NAMALWA (cell line): ENCODE results near the gene LATS2.
A peak's percentile ranks its signal among the peaks of the same experiment; 100 is the strongest.

Experiments
- DNase-seq: peaks from one replicate; pipeline ENCODE4 v3.0.0-alpha.2; 2015; ENCODE audit warnings: low spot score

Gene LATS2

DNA sequence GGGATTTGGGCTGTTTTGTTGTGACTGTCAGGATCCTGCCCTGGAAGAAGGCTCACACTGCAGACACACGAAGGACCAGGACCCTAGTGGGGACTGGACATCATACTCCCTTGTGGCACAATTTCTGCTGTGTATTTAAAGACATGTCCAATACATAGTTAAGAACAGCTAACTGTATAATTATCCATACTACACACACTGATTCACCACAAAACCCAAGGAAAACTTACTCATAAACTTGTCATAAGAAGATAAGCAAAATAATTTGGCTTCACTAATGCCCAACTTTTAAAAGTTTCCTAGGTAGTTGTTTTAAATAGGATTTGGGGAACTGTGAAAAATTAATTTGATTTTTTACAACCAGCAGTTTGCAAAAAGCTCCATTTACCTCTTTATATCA, 46.1 kb downstream of the LATS2 start:
- no peak for DNase-seq

DNA sequence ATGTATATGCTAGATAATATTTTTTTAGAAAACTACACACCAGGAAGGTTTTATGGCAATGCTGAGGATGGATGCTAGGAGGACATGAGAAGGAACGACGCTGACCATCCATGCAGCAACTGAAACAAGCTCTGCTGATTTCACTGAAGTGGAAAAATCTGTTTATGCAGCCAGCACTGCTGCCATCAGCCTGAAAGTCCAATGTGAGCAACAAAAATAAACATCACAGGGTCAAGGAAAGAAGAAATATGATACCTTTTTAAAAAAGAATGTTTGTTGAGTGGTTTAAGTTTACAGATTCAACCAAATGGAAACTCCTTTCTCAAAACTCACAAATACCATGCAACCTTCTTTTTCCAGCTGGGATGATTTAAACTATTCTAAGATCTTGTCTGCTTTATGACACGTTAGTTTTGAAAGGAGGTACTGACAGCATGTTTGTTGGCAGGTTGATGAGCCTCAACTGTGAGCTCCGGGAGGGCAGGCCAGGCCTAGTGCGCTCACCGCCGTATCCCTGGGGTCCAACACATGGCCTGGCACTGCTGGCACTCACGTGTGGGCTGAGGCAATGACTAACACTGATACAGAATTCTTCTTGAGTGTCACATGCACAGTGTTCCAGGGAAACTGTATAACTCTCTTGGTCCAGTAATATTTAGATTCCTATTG, 46.8 kb downstream of the LATS2 start:
- no peak for DNase-seq

DNA sequence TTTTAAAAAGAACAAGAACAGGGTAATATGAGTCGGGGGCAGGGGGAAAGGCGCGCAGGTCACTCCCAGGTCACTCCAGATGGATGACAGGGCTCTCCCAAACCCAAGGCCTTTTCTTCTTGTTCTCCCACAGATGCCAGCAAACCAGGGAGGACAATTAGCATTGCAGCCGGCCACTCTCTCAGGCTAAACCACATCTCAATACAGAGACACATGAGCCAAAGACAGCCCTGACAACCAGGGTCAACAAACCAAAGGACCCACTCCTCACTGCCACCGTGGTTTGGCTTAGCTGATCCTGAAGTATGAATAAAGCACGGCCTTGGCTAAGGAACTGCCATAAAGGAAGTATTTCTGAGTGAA, 47.3 kb downstream of the LATS2 start:
- DNase-seq: no peak

DNA sequence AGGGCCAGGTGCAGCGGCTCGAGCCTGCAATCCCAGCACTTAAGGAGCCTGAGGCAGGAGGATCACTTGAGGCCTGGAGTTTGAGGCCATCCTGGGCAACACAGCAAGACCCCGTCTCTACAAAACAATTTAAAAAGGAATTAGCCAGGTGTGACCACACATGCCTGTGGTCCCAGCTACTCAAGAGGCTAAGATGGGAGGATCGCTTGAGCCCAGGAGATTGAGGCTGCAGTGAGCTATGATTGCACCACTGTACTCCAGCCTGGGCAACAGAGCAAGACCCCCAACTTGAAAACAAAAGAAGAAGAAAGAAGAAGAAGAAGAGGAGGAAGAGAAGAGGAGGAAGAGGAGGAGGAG, 47.7 kb downstream of the LATS2 start:
- DNase-seq: no peak

DNA sequence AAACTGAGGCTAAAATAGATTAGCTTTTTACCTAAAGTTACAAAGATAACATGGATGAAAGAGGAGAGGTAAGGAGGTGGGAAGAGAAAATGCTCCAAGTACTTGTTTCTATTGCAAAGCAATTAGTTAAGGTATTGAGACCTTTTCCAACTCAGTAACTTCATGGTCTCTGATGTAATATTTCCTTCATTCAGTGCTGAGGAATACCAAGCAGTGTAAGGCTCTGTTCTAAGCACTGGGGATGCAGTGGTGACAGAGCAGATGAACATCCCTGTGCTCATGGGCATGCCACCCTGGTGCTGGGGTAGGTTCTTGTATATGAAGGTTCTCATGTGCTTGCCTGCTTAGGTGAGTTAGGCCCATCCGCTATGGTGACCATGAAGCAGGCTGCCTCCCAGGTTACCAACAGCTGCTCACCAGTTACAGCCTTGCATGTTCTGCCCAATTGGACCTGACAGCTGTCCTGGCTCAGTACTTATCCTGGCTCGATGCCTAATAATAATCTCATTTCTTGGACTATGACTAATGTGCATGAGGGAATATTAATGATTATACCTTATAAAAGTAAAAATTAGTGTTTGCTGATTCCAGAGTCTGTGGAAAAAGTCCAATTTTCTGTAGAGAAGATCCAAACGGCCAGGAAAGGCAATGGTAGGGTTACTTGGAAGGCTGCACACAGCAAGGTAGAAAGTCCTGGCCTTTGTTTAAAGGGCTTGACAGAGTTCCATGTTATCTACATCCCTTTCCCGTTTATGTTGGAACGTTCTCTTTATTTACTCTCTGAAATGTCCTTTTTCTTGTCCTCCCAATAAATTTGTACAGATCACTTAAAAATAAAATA, 48.3 kb downstream of the LATS2 start:
- DNase-seq: no peak

DNA sequence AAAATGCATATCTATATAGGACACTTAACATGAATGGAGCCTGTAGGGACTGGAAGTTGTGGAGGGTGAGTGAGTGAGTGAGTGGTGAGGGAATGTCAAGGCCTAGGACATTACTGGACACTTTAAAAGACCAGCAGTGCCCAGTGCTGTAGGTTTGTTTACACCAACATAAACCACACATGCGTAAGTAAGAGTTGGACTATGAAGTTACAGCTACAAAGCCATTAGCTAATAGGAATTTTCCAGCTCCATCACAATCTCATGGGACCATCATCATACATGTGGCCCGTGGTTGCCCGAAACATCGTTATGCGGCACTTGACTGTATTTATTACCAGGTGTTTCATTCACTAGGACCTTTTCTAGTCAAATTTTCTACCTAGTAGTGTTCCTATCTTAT, 49.2 kb downstream of the LATS2 start:
- DNase-seq: no peak

DNA sequence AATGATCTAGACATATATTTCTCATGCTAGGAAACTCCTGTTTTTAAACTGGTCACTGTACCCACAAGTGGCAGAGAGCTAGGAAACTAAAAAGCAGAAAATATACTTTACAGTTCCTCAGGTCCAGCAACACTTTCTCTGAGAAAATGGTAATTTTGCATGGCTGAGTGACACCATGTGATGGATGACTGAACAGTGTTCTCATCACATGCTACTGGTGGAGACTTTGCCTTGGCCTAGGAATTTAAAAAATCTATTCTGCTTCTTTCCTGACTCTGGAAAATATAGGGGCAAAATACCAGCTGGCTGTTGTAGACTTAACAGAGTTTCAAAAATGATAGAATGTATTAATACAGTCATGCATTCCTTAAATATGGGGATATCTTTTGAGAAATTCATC, 50.0 kb downstream of the LATS2 start:
- DNase-seq: no peak

DNA sequence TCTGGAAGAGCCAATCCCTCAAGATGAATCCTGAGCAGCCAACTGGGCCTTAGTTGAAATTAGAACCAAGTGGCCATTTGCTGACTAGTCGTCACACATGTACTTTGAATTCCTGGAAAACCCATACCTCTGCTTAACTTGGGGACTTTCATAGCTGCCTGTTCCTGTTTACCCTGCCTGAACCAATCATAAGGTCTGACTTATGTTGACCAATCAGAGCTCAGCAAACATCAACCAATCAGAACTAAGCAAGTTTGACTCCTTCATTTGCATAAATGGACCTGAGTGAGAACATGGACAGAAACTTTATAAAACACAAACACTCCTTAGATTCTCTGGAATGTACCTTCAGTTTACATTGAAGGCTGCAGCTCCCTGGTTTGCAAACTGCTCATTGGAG, 50.8 kb downstream of the LATS2 start:
- DNase-seq: peak; percentile 62

DNA sequence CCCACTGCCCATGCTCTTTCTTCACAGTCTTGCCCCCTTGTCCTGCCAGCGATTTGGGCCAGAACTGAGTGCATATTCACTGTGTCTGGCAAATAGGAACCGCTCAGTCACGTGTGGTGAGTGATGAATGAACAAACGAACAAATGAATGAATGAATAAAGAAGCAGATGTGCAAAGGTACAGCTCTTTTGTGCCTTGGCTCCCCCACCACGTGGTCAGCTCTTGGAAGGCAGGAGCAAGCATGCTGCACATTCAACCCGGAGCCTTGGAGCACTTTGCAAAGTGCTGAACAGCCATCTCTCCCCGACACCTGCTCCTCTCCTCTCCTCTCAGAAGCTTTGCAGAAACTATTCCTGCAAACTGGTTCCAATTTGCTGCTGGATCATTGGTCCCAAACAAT, 52.4 kb downstream of the LATS2 start:
- no peak for DNase-seq

DNA sequence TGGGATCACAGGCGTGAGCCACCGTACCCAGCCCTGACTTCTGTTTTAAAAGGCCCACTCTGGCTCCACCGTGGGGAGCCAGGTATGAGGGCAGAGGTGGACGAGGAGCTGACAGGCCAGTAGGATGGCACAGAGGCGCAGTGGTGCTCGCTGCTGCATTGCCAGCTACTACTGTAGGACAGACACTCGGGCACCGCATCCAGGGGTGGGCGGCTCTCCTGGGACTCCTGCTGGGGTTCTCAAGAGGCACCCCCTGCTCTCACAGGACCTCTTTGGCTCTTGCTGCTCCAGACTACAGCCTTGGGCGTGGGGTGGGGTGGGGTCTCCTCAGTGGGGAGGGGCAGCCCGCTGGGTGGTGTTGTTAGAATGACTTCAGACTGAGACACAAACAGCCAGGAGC, 53.4 kb downstream of the LATS2 start:
- no peak for DNase-seq

DNA sequence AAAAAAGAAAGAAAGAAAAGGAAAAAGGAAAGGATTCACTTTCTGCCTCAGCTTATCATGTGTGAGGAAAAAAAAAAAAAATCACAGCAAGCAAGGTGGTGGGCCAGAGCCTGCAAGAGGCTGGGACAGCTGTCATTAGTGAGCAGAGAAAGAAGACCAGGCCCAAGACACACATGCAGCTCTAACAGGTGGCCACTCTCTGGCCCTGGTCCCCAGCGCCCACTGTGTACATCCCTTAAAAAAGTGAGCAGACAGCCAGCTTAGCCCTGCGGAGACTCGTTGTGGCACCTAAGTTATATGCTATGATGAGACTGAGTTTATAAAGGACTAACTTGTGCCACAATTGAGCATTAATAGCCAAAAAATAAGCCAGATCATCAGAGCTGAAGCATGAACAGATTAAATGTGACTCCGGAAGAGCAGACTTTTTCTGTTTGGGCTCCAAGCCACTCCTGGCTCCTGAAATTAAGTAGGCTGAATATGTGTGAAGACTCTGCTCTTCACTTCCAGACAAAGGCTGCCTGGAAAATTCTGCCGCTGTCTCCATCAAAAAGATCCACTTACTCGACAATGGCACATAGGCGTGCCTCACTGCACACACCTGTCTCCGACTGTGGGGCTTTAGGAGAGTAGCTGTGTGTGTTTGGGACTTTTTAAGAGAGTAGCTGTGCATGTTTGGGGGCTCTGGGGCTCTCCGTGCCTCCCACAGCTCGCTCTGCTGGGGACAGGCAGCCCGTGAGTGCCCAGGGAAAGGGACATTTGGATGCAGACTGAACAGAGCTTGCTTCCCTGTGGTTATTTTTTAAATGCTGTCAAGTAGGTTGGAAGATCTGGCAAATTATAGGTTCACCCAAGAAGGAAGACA, 55.0 kb downstream of the LATS2 start:
- DNase-seq: no peak

DNA sequence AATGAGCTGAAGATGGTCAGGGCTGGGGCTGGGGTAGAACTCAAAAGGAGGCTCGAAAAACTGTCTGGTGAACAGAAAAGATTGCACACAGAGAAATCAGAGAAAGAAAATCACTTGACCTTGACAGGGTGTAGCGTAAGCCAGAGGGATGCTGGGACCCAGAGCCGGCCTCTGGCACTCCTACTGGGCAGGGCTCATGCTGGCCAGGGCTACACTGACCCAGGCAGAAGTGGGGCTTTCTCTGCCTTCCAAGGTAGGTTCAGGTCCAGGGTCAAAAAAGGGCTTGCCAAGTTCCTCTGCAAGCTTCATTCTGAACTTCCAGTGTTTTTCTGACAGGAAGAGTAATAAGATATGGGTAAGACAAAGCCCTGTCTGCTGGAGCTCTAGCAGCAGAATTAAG, 56.2 kb downstream of the LATS2 start:
- no peak for DNase-seq

DNA sequence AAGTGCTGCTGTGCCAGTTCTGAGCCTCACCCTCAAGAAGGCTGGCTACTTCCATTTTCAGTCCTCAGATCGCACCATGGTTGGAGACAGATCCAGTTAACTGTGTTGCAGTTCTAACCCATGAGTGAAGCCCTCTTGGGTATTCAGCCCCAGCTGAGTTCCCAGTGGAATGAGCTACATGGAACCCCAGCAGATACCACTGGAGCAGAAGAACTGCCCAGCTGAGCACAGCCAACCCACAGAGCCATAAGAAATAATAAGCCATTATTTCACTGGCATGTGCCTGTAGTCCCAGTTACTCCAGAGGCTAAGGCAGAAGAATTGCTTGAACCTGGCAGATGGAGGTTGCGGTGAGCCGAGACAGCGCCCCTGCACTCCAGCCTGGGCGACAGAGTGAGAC, 59.9 kb downstream of the LATS2 start:
- no peak for DNase-seq

DNA sequence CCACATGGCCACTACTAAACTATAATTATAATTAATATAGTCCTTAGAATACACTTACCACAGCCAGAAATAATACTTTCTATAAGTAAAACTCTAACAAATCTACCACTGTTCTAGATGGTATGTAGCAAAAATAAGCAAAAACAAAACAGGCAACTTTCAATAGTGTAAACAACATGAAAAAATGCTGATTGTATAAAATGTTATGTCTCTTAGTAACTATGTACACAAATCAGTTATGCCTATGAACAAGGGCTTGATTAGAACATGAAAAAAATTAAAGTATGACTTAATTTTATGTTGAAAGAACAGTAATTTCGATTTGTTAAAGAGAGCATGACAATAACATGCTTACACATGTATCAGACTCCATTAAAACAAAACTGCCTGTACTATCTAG, 60.7 kb downstream of the LATS2 start:
- no peak for DNase-seq

DNA sequence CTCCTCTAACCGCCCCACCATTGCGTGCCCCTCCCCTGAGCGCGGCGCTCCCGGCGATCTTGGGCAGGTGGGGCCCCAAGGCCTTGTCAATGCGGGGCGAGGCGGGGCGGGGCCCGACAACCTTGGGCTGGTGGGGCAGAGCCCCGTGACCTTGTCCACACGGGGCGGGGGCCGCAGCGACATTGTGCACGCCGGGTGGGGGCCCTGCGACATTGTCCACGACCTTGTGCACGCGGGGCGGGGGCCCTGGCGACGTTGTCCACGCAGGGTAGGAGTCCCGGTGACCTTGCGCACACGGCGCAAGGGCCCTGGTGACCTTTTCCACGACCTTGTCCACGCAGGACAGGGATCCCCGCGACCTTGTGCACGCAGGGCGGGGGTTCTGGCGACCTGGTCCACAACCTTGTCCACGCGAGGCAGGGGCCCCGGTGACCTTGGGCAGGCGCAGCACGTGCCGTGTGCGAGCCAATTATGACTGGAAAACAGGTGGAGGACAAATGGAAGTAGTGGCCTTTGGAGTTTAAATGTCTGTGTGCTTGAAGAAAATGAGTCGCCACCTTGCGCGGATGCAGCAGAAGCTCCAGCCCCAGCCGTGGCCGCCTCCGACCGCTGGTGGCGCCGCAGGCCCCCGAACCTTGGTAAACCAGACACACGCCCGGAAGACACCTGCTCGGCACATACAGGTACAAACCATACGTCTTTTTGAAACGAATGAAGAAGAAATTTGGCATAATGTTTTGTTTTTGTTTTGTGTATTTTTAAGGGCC, 62.6 kb downstream of the LATS2 start:
- no peak for DNase-seq

DNA sequence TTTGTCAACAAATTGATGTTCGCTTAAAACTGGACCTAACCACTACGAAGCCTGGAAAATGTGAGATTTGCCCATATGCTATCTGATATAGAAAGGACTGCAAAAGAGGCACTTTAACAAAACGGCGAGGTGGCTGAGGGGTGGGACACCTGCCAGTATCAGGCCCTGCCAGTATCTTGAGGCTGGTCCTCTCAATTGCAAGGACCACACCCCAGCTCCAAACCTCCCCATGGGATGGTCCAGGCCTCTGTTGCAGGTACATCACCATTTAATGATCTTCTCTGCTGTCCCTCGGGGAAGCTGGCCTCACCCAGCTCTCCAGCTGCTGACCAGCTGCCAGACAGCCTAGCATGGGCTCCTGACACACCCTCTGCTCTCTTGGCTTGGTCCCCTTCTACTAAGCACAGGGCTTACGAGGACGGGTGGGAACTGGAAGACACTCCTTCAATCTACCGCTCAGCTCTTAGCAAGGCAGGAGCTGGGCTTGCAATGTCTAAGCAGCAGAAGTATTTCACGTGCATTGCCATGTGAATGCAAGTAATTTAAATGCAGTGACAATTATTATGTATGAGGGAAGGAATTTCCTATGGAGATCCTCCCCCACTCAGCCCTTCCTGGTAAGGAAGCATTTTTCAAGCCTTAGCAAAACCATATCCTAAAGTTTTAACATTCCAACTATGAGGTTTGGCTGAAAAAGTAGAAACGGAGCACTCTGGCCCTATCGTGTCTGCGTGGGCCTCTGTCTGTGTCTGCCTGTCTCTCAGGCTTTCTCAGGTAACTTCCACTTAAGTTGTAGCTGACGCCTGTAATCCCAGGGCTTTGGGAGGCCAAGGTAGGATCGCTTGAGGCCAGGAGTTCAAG, 63.9 kb downstream of the LATS2 start:
- DNase-seq: no peak

DNA sequence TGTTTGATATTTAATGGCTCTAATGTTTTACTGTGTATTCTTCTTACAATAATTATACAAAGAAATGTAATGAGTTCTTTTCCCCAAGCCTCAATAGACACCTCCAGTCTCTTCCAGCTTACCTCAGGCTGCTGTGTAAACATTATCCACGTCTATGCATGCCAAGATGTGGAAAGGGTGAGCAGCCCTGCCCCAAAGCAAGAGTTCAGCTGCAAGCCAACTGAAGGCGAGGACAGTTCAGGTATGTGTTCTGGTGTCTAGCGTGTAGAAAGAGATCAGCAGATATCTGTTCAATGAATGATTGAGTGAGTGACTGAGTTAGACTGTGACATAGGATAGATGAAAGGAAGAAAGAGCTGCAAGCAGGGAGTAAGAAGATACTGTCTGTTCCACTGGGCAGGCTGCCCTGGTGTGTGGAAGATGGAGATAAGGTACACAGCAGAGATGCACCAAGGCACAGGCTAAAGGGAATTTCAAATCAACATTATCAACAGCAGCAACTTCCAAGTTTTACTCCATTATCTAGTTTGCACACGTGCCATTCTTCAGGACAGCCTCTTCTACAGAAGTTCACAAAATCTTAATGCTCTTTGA, 66.0 kb downstream of the LATS2 start:
- no peak for DNase-seq

DNA sequence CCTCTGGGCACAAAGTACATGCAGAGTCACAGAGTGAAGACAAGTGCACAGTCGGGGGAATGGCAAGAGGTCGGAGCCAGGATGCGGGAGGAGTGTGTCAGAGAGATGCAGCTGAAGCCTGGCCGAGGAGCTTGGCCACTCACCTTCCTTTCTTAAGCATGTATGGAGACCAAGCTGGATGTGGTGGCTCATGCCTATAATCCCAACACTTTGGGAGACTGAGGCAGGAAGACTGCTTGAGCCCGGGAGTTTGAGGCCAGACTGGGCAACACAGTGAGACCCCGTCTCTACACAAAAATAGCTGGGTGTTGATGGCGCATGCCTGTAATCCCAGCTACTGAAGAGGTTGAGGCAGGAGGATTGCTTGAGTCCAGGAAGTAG, 67.0 kb downstream of the LATS2 start:
- no peak for DNase-seq

DNA sequence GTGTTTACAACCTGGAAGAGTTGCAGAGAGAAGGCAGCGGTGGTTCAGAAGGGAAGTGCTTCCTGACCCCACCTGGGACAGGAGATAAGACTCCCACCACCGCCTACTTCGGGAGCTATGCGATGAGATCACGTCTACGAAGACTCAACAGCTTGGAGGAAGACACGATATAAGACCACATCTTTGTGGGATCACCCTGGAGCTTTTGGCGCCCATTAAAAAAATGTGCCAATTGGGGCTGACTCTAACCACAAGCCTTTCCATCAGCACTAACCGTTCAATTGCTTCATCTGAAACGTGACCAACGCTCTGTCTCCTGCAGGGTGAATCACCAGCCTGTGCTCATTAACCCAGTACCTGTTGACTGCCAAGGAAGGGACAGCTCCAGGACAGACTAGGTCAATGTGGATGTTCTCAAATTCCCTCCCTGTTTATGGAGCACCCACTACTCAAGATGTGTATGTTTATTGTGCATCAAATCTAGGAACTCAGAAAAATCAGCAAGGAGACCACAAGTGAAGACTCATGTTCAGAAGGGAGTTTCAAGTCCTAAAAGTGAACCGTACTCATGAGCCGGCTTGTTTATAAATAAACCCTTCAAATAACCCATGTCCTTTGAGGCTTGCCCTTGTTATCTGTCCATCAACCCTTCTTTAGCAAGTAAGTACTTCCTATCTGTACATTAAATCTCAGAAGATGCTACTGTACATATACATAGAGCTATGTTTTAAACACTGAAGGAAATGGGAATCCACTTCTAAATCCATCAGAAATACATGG, 67.5 kb downstream of the LATS2 start:
- DNase-seq: no peak

DNA sequence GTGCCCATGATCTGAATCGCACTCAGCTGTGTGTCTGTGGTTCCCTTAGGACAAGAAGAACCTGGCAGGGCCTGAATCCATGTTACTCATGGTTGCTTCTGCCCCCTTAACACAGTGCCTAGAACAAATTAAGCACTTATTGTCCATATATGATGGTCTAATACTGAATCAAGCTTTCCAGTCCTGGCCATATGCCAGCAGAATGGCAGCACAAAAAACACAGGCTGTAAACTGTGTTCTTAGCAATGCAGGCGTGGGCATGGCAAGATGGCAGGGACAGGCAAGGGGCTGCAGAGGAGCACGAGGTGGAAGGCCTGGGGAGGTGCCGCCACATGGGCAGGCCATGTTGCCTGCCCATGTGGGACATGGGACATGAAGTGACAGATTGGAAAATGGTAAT, 68.2 kb downstream of the LATS2 start:
- DNase-seq: no peak
